ENCODE data around the gene SLC6A3.

DNA sequence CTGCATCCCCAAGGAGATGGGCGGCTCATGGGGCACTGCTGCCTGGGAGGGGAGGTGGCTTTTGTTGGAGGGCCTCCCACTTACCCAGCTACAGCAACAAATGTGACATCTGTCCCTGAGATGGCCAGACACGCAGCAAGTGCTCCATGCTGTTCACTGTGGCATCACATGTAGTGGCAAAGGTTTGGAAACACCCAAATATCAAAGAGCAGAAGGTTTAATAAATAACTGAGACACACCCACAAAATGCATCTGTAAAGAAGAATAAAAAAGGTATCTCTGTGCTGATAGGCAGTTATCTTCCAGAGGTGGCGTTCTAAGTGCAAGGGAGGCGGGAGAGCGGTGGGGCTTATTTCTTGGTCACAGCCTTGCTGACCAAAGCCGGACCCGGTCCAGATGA is 77.0 kb downstream of the SLC6A3 start:
- TF ChIP-seq, protein P1, sequence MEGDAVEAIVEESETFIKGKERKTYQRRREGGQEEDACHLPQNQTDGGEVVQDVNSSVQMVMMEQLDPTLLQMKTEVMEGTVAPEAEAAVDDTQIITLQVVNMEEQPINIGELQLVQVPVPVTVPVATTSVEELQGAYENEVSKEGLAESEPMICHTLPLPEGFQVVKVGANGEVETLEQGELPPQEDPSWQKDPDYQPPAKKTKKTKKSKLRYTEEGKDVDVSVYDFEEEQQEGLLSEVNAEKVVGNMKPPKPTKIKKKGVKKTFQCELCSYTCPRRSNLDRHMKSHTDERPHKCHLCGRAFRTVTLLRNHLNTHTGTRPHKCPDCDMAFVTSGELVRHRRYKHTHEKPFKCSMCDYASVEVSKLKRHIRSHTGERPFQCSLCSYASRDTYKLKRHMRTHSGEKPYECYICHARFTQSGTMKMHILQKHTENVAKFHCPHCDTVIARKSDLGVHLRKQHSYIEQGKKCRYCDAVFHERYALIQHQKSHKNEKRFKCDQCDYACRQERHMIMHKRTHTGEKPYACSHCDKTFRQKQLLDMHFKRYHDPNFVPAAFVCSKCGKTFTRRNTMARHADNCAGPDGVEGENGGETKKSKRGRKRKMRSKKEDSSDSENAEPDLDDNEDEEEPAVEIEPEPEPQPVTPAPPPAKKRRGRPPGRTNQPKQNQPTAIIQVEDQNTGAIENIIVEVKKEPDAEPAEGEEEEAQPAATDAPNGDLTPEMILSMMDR (conservative IDR thresholded peaks at IDR 0.05), result no peak
- TF ChIP-seq ZFX (IDR thresholded peaks at IDR 0.05), result no peak

Data from C4-2B (cell line).